Raji (cell line): ENCODE results near the gene P3H2.

ENCODE experiments used
- POLR2A ChIP-seq: IDR thresholded peaks from 2 replicates; pipeline ENCODE4 v1.6.1; 2011; ENCODE audit warnings: low read depth, low read length, control low read depth; ENCODE audit not compliant: insufficient read depth

Gene P3H2

GRCh38 chr3:190127797-190128196 lies 7.1 kb upstream of the P3H2 start:
- no peak for TF ChIP-seq POLR2A

GRCh38 chr3:190127195-190127594 lies 6.5 kb upstream of the P3H2 start:
- no peak for TF ChIP-seq POLR2A

GRCh38 chr3:190125436-190126068 lies 4.9 kb upstream of the P3H2 start:
- TF ChIP-seq POLR2A: no peak

GRCh38 chr3:190124067-190124466 lies 3.4 kb upstream of the P3H2 start:
- no peak for TF ChIP-seq POLR2A

- TF ChIP-seq POLR2A: no peak
Observed at GRCh38 chr3:190122198-190122771, 1.6 kb upstream of the P3H2 start.

GRCh38 chr3:190121383-190121782 lies 686 bp upstream of the P3H2 start:
- TF ChIP-seq POLR2A: no peak

- TF ChIP-seq POLR2A: no peak
Observed at GRCh38 chr3:190121061-190121377, 322 bp upstream of the P3H2 start.

GRCh38 chr3:190119461-190120268 lies 1.0 kb downstream of the P3H2 start:
- TF ChIP-seq POLR2A: no peak

GRCh38 chr3:190118438-190118837 lies 2.3 kb downstream of the P3H2 start:
- TF ChIP-seq POLR2A: no peak

- TF ChIP-seq POLR2A: no peak
Observed at GRCh38 chr3:190117981-190118380, 2.7 kb downstream of the P3H2 start.

- TF ChIP-seq POLR2A: no peak
Observed at GRCh38 chr3:190116551-190117067, 4.1 kb downstream of the P3H2 start.

- no peak for TF ChIP-seq POLR2A
Observed at GRCh38 chr3:190110826-190111225, 9.9 kb downstream of the P3H2 start.

GRCh38 chr3:190109441-190109840 lies 11.3 kb downstream of the P3H2 start:
- no peak for TF ChIP-seq POLR2A

- TF ChIP-seq POLR2A: no peak
Observed at GRCh38 chr3:190108804-190109203, 11.9 kb downstream of the P3H2 start.

- no peak for TF ChIP-seq POLR2A
Observed at GRCh38 chr3:190105876-190106275, 14.8 kb downstream of the P3H2 start.
